GM10266 (cell line): ENCODE data around the gene SPSB3.

Experiments used
- DNase-seq: peaks from one replicate; pipeline ENCODE4 v3.0.0; 2012; ENCODE audit errors: extremely low spot score
- CTCF ChIP-seq: IDR thresholded peaks from 2 replicates; pipeline ENCODE4 v1.5.1; 2012; ENCODE audit warnings: mild to moderate bottlenecking, low read depth; ENCODE audit not compliant: control insufficient read depth, insufficient read depth; ENCODE audit errors: missing control alignments

Gene SPSB3

GRCh38 chr16:1792836-1793577 is 10.6 kb upstream of the SPSB3 start:
- no peak for TF ChIP-seq CTCF
- no peak for DNase-seq

- no peak for TF ChIP-seq CTCF
- no peak for DNase-seq
Observed at GRCh38 chr16:1791943-1792812, 9.8 kb upstream of the SPSB3 start.

GRCh38 chr16:1791256-1791942 is 9.0 kb upstream of the SPSB3 start:
- no peak for TF ChIP-seq CTCF
- no peak for DNase-seq

GRCh38 chr16:1790611-1791255 is 8.4 kb upstream of the SPSB3 start:
- no peak for TF ChIP-seq CTCF
- DNase-seq, result no peak

- DNase-seq, result no peak
- no peak for TF ChIP-seq CTCF
Observed at GRCh38 chr16:1790261-1790610, 7.9 kb upstream of the SPSB3 start.

GRCh38 chr16:1789643-1790045 is 7.3 kb upstream of the SPSB3 start:
- no peak for DNase-seq
- no peak for TF ChIP-seq CTCF
